HG03469 (cell line): ENCODE results near the gene UROD.
"Not testable (repeated sequence)": the region's sequence is repeated elsewhere in the genome, so short reads cannot be mapped to it uniquely, and the experiment has no call there.

Experiments used
- ATAC-seq: cut with Tn5 transposase; IDR thresholded peaks from one replicate; pipeline ENCODE4 v1.9.1; 2021; ENCODE audit warnings: mild to moderate bottlenecking, moderate library complexity, moderate number of reproducible peaks; ENCODE audit not compliant: unreplicated experiment

Gene UROD

DNA sequence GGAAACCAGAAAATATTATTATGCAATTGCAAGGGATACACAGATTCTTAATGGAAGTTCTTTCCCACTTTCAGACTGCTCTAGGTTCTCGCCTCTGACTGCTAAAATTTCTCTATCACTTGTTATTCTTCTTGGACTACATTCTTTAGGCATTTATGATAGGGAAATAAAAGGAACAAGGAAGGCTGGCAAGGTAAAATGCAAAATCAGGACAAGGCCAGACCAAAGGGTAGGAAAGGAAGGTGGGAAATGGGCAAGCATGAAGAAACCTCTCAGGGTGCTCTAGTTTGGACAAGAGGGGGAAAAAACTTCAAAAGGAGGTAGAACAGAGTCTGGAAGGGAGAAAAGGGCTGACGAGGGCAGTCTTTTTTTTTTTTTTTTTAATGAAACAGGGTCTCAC lies 26.2 kb downstream of the UROD start:
- ATAC-seq = no peak

DNA sequence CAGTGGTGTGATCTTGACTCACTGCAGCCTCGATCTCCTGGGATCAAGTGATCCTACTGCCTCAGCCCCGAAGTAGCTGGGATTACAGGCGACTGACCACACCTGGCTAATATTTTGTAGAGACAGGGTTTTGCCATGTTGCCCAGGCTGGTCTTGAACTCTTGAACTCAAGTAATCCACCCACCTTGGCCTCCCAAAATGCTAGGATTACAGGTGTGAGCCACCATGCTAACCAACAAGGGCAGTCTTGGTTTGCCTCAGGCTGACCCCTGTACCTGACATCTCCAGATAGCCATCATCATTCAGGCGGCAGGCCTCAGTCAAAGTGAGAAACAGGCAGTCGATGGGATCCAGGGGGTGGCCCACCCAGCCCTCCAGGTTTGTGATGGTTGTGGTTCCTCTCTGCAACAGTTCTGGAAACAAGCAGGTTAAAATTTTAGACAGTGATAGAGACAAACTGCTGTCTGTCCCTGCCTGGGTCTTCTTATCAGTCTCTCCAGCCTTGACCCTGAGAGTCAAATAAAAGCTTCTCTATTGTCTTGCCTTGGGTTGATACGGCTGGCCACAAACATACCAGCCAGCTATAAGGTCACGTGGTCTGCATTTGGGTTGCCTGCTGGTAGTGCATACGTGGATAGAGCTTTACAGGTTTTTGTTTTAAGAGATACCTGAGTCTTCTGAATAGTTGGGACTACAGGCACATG lies 26.8 kb downstream of the UROD start:
- no peak for ATAC-seq

DNA sequence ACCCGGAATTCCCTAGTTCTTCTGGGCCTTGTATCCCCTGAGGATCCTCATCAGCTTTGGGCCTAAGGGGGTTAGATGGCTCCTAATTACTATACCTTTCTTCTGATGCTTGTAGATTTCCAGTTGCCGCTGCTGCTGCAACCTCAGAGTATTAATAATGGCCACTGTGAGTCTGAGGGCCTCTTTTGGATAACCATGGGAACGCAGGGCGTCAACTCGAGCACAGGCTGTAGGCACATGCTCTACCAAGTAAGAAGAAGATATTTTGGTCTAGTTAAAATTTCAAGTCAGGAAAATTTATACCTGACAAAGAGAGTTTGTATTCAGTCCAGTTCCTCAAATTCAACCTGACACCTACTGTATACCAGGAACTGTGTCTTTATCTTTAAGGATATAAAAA lies 28.2 kb downstream of the UROD start:
- no peak for ATAC-seq

DNA sequence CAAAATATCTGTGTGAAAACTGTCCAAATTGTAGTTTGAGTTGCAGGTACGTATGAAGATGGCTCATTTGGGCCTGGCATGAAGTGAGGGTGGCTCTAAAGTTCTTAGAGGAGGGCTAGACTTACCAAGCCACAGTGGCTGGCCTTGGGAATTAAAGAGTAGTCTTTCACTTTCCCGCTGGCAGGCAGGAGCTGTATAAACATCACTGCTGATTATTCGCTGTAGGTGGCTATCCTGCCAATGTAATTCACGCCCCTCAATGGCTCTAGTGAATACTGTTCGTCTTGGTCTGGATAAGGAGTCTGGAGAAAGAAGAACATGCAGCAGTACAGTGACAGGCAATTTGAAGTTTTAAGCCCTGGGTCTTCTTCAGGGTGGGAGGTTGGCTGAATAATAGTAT lies 31.0 kb downstream of the UROD start:
- no peak for ATAC-seq

DNA sequence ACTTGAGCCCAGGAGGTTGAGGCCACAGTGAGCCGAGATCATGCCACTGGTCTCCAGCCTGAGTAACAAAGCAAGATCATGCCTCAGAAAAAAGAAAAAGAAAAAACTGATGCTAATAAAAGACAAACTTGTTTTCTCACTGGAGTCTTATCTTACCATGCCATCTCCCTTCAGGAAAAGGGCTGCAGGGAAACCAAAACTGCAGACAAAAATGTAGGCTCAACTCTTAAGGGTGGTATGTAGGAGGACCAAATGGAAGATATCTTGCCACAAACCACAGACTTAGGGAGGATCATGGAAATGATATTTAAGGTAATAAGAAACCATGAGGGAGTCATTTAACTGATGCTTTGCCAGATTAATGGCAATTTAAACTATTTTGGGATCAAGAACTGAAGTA lies 32.9 kb downstream of the UROD start:
- no peak for ATAC-seq

DNA sequence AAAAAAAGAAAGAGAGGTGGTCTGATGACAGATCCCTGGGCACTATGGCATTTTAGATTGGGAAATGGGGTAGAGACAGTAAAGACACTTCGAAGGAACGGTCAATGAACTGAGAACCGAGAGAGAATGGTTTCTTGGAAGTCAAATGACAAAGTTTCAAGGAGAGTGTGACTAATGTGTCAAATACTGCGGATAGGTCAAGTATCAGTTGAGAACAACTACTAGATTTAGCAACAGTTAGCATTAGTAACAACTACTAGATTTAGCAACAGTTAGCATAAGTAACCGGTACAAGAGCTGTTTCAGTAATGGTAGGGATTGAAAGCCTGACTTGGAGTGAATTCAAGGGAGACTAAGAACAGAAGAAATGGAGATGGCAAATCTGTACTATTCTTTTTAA lies 35.0 kb downstream of the UROD start:
- ATAC-seq = no peak

DNA sequence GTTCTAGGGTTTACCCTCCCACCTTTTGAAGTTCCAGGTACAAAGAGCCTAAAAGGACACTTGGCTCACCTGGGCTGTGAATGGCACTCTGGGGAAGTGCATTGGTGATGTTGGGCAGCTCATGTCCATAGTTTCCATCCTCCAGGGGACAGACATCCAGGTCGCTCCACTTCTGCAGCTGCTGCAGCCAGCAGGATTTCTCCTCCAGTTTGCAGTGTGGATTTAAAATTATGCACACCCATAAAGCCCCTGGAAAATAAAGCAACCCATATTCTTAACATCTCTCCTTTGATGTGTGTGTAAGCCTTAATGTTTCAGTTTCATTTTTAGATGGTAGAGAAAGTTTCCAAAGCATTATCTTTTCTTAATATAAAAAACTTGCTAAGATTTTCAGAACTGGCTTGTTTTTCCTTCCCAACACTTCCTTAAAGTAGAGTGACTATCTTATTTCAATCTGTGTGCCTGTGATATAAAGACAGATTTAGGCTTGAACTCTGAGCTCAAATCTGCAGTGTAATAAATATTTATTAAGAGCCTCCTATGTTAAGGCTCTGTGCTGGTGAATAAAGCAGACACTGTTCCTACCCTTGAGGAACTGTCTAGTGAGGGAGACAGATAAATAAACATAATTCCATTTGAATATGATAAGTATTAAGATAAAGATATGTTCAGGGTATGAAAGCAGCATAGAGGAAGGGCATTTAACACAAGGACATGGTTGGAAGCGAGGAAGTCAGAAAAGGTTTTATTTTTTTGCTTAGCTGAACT lies 39.1 kb downstream of the UROD start:
- no peak for ATAC-seq

DNA sequence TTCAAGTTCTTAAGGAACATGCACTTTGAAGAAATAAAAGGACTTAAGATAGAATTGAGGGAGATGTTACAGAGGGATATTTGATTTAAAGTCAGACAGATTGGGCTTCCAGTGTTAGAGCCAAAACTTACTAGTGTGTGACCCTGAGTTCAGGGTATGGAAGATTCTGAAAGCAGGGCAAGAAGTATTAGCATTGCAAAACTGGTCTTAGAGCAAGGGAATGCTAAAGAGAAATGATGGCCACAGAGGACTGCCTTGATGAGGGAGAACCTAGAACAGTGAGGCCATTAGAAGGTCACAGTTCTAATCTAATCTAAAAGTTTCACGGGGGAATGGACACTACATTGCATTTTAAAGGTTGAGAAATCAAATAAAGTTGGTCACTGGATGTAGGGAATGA lies 45.5 kb downstream of the UROD start:
- no peak for ATAC-seq

DNA sequence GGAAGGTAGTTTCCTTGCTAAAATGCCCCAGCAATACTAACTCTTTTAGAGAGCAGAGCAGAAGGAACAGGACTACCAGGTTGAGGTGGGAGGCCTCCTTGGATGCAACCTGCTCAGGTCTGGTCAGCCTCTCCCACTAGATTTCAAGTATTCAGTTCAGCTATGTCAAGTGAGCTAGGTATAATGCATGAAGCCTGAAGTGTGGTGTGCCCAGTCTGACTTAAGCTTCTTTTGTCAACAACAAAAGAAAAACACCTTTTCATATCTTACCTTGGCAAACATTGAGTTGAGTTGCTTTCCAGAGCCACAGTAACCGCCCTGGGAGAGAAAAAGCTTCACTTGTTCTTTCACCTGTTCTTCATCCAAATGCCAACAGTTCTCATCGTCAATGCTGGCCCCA lies 47.8 kb downstream of the UROD start:
- ATAC-seq = no peak

DNA sequence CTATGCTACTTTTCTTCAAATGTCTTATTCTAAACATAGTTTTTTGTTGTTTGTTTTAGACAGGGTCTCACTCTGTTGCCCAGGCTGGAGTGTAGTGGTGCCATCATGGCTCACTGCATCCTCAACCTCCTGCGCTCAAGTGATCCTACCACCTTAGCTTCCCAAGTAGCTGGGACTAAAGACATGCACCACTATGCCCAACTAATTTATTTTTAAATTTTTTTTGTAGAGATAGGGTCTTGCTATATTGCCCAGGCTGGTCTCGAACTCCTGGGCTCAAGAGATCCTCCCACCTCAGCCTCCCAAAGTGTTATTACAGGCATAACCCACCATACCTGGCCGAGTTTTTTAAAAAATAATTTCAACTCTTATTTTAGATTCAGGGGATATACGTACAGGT lies 50.4 kb downstream of the UROD start:
- ATAC-seq = not testable (repeated sequence)

DNA sequence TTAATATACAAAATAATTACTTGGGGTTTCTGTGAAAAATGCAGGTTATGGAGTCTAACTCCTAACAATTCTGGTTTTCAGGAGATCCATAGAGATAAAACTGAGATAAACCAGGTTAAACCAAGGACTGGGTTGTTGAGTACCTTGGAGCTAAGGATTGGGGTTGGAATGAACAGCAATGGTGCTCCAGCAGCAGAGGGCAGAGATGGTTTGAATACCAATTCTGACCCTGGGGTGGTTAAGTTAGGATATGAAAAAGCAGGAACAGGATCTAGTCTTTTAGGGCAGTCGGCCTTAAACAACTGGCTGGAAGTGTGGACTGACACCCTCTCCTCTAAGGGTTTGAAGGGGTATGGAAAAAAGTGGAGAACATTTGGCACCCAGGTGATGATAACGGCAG lies 53.0 kb downstream of the UROD start:
- ATAC-seq = no peak
